ENCODE results near the gene TBC1D22A.

TBC1D22A gene

GRCh38 chr22:47082505-47082904 is 320.1 kb downstream of the TBC1D22A start:
- DNase-seq (no peak), ATAC-seq (no peak)

- no peak for DNase-seq
- peak; percentile 71 for ATAC-seq
Measured at GRCh38 chr22:47083379-47083986, 321.0 kb downstream of the TBC1D22A start.

- DNase-seq, result no peak
- ATAC-seq, result no peak
Measured at GRCh38 chr22:47084226-47084625, 321.8 kb downstream of the TBC1D22A start.

- DNase-seq (no peak), ATAC-seq (no peak)
Measured at GRCh38 chr22:47086596-47087248, 324.3 kb downstream of the TBC1D22A start.

- DNase-seq, result no peak
- ATAC-seq, result no peak
Measured at GRCh38 chr22:47088480-47089158, 326.2 kb downstream of the TBC1D22A start.

GRCh38 chr22:47089374-47089773 is 326.9 kb downstream of the TBC1D22A start:
- ATAC-seq (no peak), DNase-seq (no peak)

- ATAC-seq, result no peak
- DNase-seq, result no peak
Measured at GRCh38 chr22:47089796-47090460, 327.5 kb downstream of the TBC1D22A start.

- ATAC-seq (no peak), DNase-seq (no peak)
Measured at GRCh38 chr22:47090591-47091245, 328.3 kb downstream of the TBC1D22A start.

GRCh38 chr22:47091246-47091651 is 328.8 kb downstream of the TBC1D22A start:
- no peak for ATAC-seq
- no peak for DNase-seq

GRCh38 chr22:47091921-47092700 is 329.7 kb downstream of the TBC1D22A start:
- no peak for ATAC-seq

GRCh38 chr22:47092896-47093311 is 330.5 kb downstream of the TBC1D22A start:
- ATAC-seq, result no peak
- DNase-seq, result no peak

More at GRCh38 chr22:47091921-47092700, 329.7 kb downstream of the TBC1D22A start:
- DNase-seq, result no peak

GRCh38 chr22:47093720-47094119 is 331.3 kb downstream of the TBC1D22A start:
- no peak for DNase-seq
- ATAC-seq, result no peak

- peak; percentile 55 for ATAC-seq
- DNase-seq, result no peak
Measured at GRCh38 chr22:47094861-47095330, 332.4 kb downstream of the TBC1D22A start.

GRCh38 chr22:47095395-47096122 is 333.1 kb downstream of the TBC1D22A start:
- no peak for ATAC-seq

GRCh38 chr22:47098121-47098520 is 335.7 kb downstream of the TBC1D22A start:
- ATAC-seq (no peak), DNase-seq (no peak)

More at GRCh38 chr22:47095395-47096122, 333.1 kb downstream of the TBC1D22A start:
- no peak for DNase-seq

GRCh38 chr22:47098554-47098953 is 336.1 kb downstream of the TBC1D22A start:
- DNase-seq (no peak), ATAC-seq (no peak)

GRCh38 chr22:47100019-47100418 is 337.6 kb downstream of the TBC1D22A start:
- DNase-seq, result no peak
- no peak for ATAC-seq

GRCh38 chr22:47100646-47101200 is 338.3 kb downstream of the TBC1D22A start:
- no peak for ATAC-seq
- no peak for DNase-seq

GRCh38 chr22:47101321-47101885 is 339.0 kb downstream of the TBC1D22A start:
- no peak for DNase-seq
- no peak for ATAC-seq

GRCh38 chr22:47102081-47102480 is 339.6 kb downstream of the TBC1D22A start:
- ATAC-seq (no peak), DNase-seq (no peak)
